Measurements from ENCODE around the gene WDR13. TPM values are rescaled to one million over a fixed set of nuclear protein-coding genes. Genes with fewer than 3 reads are reported as not detected.

The WDR13 gene
- total RNA-seq, 1 donor from 2014 or later: 96.1 TPM

- TF ChIP-seq CTCF (conservative IDR thresholded peaks at IDR 0.05): no peak
- Mint-ChIP-seq H3K4me3 (peak overlapping the region; percentile 98), H3K4me1 (ENCODE audit: unreplicated experiment) (peaks cover 10% of the 10 kb centered on the region), H3K27ac (peak overlapping the region; percentile 100), H3K36me3 (peaks cover 9% of the 10 kb centered on the region), H3K27me3 (no peaks in the 10 kb centered on the region), H3K9me3 (peaks cover 4% of the 10 kb centered on the region)
- no peak for DNase-seq (ENCODE audit: extremely low spot score, unreplicated experiment)
Measured at GRCh38 chrX:48598614-48599013, 1.3 kb downstream of the WDR13 start.

- no peaks in the 10 kb centered on the region for H3K27me3 Mint-ChIP-seq
- no peak overlapping the region for H3K27ac Mint-ChIP-seq
- TF ChIP-seq CTCF (conservative IDR thresholded peaks at IDR 0.05): no peak
- peaks cover 10% of the 10 kb centered on the region for H3K4me1 Mint-ChIP-seq (ENCODE audit: unreplicated experiment)
- no peak overlapping the region for H3K4me3 Mint-ChIP-seq
- H3K9me3 Mint-ChIP-seq: peaks cover 4% of the 10 kb centered on the region
- H3K36me3 Mint-ChIP-seq: peaks cover 9% of the 10 kb centered on the region
- no peak for DNase-seq (ENCODE audit: extremely low spot score, unreplicated experiment)
Measured at GRCh38 chrX:48599341-48599740, 2.0 kb downstream of the WDR13 start.

- TF ChIP-seq CTCF (conservative IDR thresholded peaks at IDR 0.05): no peak
- H3K4me3 Mint-ChIP-seq: no peak overlapping the region
- no peak overlapping the region for H3K27ac Mint-ChIP-seq
- DNase-seq (ENCODE audit: extremely low spot score, unreplicated experiment): no peak
- peaks cover 4% of the 10 kb centered on the region for H3K9me3 Mint-ChIP-seq
- peaks cover 11% of the 10 kb centered on the region for H3K36me3 Mint-ChIP-seq
- no peaks in the 10 kb centered on the region for H3K27me3 Mint-ChIP-seq
- H3K4me1 Mint-ChIP-seq (ENCODE audit: unreplicated experiment): peaks cover 10% of the 10 kb centered on the region
Measured at GRCh38 chrX:48600226-48600625, 2.9 kb downstream of the WDR13 start.

GRCh38 chrX:48601741-48602394, 4.6 kb downstream of the WDR13 start:
- peaks cover 10% of the 10 kb centered on the region for H3K4me1 Mint-ChIP-seq (ENCODE audit: unreplicated experiment)
- H3K9me3 Mint-ChIP-seq: peaks cover 6% of the 10 kb centered on the region
- no peak overlapping the region for H3K4me3 Mint-ChIP-seq
- TF ChIP-seq CTCF (conservative IDR thresholded peaks at IDR 0.05): no peak
- H3K27ac Mint-ChIP-seq: no peak overlapping the region
- H3K36me3 Mint-ChIP-seq: peaks cover 16% of the 10 kb centered on the region
- no peak for DNase-seq (ENCODE audit: extremely low spot score, unreplicated experiment)
- no peaks in the 10 kb centered on the region for H3K27me3 Mint-ChIP-seq

GRCh38 chrX:48604701-48605100, 7.4 kb downstream of the WDR13 start:
- DNase-seq (ENCODE audit: extremely low spot score, unreplicated experiment): no peak
- Mint-ChIP-seq H3K36me3 (peaks cover 9% of the 10 kb centered on the region), H3K4me3 (no peak overlapping the region), H3K4me1 (ENCODE audit: unreplicated experiment) (no peaks in the 10 kb centered on the region), H3K9me3 (peaks cover 4% of the 10 kb centered on the region), H3K27me3 (no peaks in the 10 kb centered on the region), H3K27ac (no peak overlapping the region)
- no peak for TF ChIP-seq CTCF (conservative IDR thresholded peaks at IDR 0.05)

Measured in type B pancreatic cell (in vitro differentiated cells).